ENCODE measurements around the gene MANBA.

GRCh38 chr4:102692474-102692873 is 68.3 kb downstream of the MANBA start:
- no peak for TF ChIP-seq SRSF1 (optimal IDR thresholded peaks at IDR 0.05; ENCODE audit: low read depth, low read length)
- TF ChIP-seq SETDB1 (CRISPR knock-in tag; IDR thresholded peaks at IDR 0.05; ENCODE audit: borderline replicate concordance), result no peak
- no peak for TF ChIP-seq ZNF792 (CRISPR knock-in tag; IDR thresholded peaks at IDR 0.05)
- TF ChIP-seq, protein P1, sequence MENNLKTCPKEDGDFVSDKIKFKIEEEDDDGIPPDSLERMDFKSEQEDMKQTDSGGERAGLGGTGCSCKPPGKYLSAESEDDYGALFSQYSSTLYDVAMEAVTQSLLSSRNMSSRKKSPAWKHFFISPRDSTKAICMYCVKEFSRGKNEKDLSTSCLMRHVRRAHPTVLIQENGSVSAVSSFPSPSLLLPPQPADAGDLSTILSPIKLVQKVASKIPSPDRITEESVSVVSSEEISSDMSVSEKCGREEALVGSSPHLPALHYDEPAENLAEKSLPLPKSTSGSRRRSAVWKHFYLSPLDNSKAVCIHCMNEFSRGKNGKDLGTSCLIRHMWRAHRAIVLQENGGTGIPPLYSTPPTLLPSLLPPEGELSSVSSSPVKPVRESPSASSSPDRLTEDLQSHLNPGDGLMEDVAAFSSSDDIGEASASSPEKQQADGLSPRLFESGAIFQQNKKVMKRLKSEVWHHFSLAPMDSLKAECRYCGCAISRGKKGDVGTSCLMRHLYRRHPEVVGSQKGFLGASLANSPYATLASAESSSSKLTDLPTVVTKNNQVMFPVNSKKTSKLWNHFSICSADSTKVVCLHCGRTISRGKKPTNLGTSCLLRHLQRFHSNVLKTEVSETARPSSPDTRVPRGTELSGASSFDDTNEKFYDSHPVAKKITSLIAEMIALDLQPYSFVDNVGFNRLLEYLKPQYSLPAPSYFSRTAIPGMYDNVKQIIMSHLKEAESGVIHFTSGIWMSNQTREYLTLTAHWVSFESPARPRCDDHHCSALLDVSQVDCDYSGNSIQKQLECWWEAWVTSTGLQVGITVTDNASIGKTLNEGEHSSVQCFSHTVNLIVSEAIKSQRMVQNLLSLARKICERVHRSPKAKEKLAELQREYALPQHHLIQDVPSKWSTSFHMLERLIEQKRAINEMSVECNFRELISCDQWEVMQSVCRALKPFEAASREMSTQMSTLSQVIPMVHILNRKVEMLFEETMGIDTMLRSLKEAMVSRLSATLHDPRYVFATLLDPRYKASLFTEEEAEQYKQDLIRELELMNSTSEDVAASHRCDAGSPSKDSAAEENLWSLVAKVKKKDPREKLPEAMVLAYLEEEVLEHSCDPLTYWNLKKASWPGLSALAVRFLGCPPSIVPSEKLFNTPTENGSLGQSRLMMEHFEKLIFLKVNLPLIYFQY (CRISPR knock-in tag; IDR thresholded peaks at IDR 0.05; ENCODE audit: borderline replicate concordance), result no peak
